Parathyroid adenoma (tissue), 2 donors: ENCODE results near the gene LAMA5.

Experiments used
- H2AFZ ChIP-seq: fragments of 300-600 bp; sonication (generic); one replicate; pipeline ENCODE4 v1.7.0; 2017; ENCODE audit warnings: antibody characterized with exemption, mild to moderate bottlenecking
- H3K27ac ChIP-seq: fragments of 300-600 bp; sonication (generic); one replicate; pipeline ENCODE4 v1.7.0; 2017
- H3K27me3 ChIP-seq: fragments of 300-600 bp; sonication (generic); one replicate; pipeline ENCODE4 v1.7.0; 2017; ENCODE audit warnings: low read length; ENCODE audit not compliant: control insufficient read depth, insufficient read depth
- H3K36me3 ChIP-seq: fragments of 300-600 bp; sonication (generic); one replicate; pipeline ENCODE4 v1.7.0; 2017; ENCODE audit warnings: low read length; ENCODE audit not compliant: control insufficient read depth, insufficient read depth
- H3K4me1 ChIP-seq: fragments of 300-600 bp; sonication (generic); one replicate; pipeline ENCODE4 v1.7.0; 2017; ENCODE audit warnings: control low read depth
- H3K4me2 ChIP-seq: fragments of 300-600 bp; sonication (generic); one replicate; pipeline ENCODE4 v1.7.0; 2017; ENCODE audit warnings: low read length
- H3K4me3 ChIP-seq: fragments of 300-600 bp; sonication (generic); one replicate; pipeline ENCODE4 v1.7.0; 2017; ENCODE audit warnings: low read depth, low read length
- H3K79me2 ChIP-seq: fragments of 300-600 bp; sonication (generic); one replicate; pipeline ENCODE4 v1.7.0; 2017; ENCODE audit warnings: control low read depth
- H3K9ac ChIP-seq: fragments of 300-600 bp; sonication (generic); one replicate; pipeline ENCODE4 v1.7.0; 2017; ENCODE audit warnings: mild to moderate bottlenecking
- H3K9me3 ChIP-seq: fragments of 300-600 bp; sonication (generic); one replicate; pipeline ENCODE4 v1.7.0; 2017; ENCODE audit warnings: low read length; ENCODE audit not compliant: control insufficient read depth
- TF ChIP-seq, protein P1 (sequence below): fragments of 300-600 bp; sonication (generic); IDR thresholded peaks from one replicate; pipeline ENCODE4 v1.7.0; 2017; ENCODE audit warnings: antibody characterized with exemption, mild to moderate bottlenecking
- donor health status: primary hyperparathyroidism.

Gene LAMA5

DNA sequence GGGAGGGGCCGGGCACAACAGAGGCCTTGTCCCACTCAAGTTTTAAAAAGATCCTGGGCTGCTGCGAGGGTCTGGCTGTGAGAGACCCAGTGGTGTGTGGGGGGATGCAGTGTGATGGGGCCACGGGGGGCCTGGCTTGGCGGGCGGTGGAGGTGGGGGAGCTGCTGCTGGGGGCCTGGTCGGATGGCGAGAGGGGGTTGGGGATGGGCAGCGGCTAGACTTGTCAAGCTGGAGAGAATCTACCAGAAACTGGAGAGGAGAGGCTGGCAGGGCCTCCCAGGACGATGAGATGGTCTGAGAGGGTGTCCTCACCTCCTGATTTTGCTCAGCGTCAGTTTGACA lies 24.9 kb upstream of the LAMA5 start:
- Histone ChIP-seq H3K9me3 (no peaks in the 10 kb centered on the region), H3K79me2 (peaks cover 10% of the 10 kb centered on the region), H3K9ac (no peak overlapping the region), H3K4me1 (peaks cover 9% of the 10 kb centered on the region), H3K27ac (no peak overlapping the region), H3K4me3 (no peak overlapping the region), H3K4me2 (no peak overlapping the region), H3K27me3 (no peaks in the 10 kb centered on the region), H2AFZ (no peak overlapping the region), H3K36me3 (no peaks in the 10 kb centered on the region)
- TF ChIP-seq, protein P1, sequence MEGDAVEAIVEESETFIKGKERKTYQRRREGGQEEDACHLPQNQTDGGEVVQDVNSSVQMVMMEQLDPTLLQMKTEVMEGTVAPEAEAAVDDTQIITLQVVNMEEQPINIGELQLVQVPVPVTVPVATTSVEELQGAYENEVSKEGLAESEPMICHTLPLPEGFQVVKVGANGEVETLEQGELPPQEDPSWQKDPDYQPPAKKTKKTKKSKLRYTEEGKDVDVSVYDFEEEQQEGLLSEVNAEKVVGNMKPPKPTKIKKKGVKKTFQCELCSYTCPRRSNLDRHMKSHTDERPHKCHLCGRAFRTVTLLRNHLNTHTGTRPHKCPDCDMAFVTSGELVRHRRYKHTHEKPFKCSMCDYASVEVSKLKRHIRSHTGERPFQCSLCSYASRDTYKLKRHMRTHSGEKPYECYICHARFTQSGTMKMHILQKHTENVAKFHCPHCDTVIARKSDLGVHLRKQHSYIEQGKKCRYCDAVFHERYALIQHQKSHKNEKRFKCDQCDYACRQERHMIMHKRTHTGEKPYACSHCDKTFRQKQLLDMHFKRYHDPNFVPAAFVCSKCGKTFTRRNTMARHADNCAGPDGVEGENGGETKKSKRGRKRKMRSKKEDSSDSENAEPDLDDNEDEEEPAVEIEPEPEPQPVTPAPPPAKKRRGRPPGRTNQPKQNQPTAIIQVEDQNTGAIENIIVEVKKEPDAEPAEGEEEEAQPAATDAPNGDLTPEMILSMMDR = no peak

DNA sequence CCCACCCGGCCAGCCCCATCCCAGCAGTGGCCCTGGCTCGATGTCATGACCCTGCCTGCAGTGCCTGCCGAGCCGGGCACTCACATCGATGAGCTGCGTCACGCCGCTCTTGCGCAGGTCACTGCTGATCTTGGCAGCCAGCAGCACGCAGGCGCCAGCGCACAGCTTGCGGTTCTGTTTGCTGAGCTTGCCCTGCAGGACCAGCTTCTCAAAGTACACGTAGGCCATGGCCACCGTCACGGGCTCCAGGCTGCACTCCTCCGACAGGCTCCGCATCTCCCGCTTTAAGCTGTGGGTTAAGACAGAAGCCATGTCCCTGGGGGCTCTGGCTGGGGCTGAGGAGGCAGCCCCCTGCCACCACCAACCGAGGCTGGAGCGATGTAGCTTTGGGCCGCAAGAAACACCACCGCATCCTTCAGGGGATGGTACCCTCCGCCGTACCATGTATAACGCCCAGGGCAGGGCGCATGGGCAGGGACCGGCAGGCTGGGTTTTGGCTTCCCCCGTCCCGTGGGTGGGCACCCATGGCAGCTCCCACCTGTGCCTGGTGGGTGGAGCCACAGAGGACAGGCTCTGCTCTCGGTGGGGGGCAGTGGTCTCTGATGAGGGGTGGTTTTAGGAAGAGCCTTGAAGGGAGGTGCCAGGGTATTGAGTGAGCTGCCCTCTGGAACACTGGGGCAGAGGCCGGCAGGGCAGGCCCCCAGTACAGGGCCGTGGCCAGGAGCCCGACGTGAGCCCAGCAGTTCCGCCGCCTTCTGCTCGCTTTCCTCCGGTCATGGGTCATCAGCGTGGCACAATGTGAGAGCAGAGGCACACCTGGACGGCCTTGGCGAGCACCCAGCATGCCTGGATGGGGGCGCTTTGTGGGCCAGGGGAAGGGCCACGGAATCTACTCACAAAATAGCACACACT lies 24.3 kb upstream of the LAMA5 start:
- TF ChIP-seq, protein P1 = no peak
- H3K36me3 ChIP-seq = no peaks in the 10 kb centered on the region
- peaks cover 9% of the 10 kb centered on the region for H3K4me1 ChIP-seq
- H3K9me3 ChIP-seq = no peaks in the 10 kb centered on the region
- no peak overlapping the region for H3K4me3 ChIP-seq
- no peak overlapping the region for H3K4me2 ChIP-seq
- H2AFZ ChIP-seq = no peak overlapping the region
- no peaks in the 10 kb centered on the region for H3K27me3 ChIP-seq
- no peak overlapping the region for H3K9ac ChIP-seq
- no peak overlapping the region for H3K27ac ChIP-seq
- H3K79me2 ChIP-seq = peaks cover 8% of the 10 kb centered on the region

DNA sequence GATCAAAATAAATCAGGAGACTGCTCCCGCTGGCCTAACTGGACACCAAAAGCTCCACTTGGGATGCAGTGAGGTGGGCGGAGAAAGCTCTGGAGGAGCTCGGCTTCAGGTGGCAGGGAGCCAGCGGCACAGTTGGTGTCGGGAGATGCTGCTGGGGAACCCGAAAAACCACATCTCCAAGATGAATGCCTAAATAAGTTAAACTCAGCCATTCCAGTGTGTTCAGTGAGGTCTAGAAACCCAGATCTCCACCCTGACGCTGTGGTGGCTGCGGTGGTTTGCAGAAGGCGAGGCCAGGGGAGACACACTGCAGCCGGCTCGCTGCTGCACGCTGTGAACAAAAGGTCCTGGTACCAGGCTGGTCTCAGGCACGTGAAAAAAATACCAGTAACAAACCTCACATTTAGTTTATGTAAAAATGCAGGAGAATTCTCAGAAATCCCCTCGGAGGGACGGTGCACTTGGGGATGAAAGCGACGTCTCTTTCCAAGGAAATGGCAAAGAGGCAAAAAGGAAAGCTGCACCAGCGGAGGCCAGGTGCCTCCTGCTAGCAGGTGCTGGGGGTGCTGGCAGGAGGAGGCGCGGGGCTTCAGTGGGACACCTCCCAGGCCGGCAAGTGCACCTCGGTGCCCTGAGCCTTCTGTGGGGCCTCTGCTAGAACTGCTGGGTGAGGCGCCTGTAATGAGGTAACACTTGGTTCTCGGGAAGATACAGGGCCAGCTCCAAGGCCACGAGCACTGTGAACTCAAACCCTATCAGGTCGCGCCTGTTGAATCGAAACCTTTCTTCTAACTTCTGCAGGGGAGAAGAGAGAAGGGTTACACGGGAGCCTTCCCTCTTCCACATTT lies 23.4 kb upstream of the LAMA5 start:
- H3K4me3 ChIP-seq = no peak overlapping the region
- no peak overlapping the region for H2AFZ ChIP-seq
- peaks cover 13% of the 10 kb centered on the region for H3K79me2 ChIP-seq
- H3K4me1 ChIP-seq = peaks cover 10% of the 10 kb centered on the region
- H3K27ac ChIP-seq = no peak overlapping the region
- H3K9me3 ChIP-seq = no peaks in the 10 kb centered on the region
- no peaks in the 10 kb centered on the region for H3K27me3 ChIP-seq
- H3K4me2 ChIP-seq = no peak overlapping the region
- TF ChIP-seq, protein P1 = no peak
- no peaks in the 10 kb centered on the region for H3K36me3 ChIP-seq
- H3K9ac ChIP-seq = no peak overlapping the region

DNA sequence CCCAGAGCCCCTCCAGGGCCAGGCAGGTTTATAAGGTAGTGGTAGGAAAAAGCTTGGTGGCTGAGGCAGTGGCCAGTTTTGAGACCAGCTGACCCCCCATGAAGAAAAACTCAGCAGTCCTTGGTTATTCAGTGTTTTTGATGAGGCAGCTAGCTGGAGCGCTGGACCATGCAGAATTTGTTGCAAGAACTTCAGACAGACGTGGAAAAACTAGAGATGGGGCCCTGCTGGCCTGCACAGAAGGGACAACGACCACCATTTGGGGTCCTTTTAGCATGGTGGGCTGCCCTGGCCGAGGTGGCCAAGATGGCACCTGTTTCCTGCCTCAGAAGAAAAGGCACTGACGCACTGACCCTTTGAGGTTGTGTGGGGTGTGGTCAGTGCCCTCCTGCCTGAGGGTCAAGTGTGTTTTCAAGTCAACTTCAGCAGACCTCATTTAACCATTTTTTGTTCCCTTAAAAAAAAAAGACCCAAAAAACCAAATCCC lies 22.5 kb upstream of the LAMA5 start:
- Histone ChIP-seq H3K27ac (no peak overlapping the region), H3K4me1 (peaks cover 13% of the 10 kb centered on the region), H3K79me2 (peaks cover 14% of the 10 kb centered on the region), H3K9ac (no peak overlapping the region), H3K27me3 (no peaks in the 10 kb centered on the region), H2AFZ (no peak overlapping the region), H3K4me2 (no peak overlapping the region), H3K4me3 (no peak overlapping the region), H3K9me3 (no peaks in the 10 kb centered on the region), H3K36me3 (no peaks in the 10 kb centered on the region)
- TF ChIP-seq, protein P1 = no peak
